ENCODE measurements around the gene GALE.
"Not testable (repeated sequence)": the region's sequence is repeated elsewhere in the genome, so short reads cannot be mapped to it uniquely, and the experiment has no call there.

The GALE gene

DNA sequence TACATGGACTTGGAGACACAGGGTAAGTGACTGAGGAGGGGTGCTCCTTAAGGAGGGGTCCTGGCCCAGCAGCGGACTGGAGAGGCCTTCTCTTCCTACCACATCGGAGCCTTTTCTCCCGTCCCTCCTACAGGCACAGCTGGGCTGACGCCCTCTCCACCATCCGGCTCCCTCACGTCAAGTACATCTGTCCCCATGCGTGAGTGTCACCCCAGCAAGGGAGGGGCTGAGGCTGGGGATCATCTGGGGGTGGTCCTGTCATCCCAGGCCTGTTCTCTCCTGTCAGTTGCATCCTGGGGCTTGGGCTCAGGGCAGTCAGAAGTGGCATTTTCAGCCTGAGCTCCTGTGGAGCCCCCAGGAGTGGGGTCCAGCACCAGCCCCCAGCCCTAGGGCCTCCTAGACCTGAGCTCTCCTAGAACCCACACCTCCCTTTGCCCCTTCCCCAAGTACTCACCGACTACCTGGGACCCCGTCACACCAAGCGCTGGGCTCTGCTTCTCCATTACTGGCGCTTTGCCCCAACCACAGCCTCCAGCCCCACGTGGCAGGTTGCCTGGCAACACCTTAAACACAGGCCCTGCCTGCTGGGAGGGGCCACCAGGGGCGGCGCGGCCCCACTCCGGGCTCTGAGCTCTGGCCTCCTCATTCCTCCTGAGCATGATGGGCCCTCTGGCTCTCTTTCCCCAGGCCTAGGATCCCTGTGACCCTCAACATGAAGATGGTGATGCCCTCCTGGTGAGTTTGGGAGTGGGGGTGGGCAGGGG lies 7.4 kb downstream of the GALE start:
- DNase-seq (ENCODE audit: low read depth in 1 of 2, low spot score in 1 of 2) = no peak

DNA sequence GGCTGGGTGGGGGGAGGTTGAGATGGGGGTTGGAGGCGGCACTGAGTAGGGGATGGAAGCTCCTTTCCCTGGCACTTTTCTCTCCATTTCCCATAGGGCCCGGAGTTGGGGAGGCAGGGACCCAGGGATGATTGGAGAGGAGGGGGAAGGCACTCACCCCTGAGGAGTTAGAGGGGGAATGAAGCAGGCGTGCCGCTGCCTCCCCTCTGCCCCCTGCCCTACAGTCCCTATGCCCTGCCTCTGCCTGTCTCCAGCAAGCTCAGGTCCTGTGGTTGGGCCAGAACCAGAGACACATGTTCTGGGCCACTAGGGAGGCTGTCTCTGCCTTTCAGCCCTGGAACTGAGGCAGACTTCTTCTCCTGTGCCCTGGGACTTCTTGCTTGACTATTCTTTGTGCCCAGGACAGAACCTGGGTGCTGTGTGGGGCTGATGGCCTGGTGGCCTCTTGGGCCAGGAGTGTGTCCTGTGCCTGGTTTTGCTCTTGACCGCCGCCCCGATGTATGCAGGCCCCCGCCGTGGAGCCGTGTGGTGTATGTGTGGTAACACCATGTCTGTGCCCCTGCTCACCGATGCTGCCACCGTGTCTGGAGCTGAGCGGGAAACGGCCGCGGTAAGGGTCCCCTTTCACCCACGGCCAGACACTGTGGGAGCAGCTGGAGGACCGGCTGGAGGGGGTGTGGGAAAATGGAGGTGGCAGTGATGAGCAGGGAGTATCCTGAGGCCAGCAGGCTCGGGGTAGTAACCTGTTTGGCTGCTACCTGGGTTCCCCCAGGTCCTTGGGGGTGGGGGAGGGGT lies 8.2 kb downstream of the GALE start:
- DNase-seq (ENCODE audit: low read depth in 1 of 2, low spot score in 1 of 2) = no peak

DNA sequence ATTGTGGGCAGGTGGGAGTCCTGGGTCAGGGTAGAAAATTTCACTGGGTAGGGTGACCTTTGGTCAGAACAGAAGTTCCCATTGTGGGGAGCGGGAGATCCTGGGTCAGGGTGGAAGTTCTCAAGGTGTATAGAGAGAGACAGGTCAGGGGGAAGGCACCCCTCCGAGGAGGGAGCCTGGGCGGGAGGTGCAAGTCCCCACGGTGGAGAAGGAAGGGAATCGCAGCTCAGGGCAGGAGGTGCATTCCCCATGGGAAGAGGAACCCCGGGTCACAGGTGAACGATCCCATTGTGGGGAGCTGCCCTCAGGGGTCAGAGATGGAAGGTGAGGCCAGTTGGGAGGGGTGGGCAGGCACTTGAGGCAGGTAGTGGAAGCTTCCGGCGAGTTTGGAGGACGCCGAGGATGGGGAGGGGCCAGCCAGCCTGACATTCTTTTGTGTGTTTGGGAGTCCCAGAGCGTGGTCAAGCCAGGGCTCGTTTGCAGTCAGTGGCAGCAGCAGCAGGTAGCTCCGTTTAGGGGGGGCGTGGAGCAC lies 9.0 kb downstream of the GALE start:
- no peak for DNase-seq (ENCODE audit: low read depth in 1 of 2, low spot score in 1 of 2)

- DNase-seq (ENCODE audit: low read depth in 1 of 2, low spot score in 1 of 2) = peak; percentile 72 to 78
Observed at GRCh38 chr1:23790696-23791515, 9.6 kb downstream of the GALE start, which contains the start of gene LYPLA2. Gene LYPLA2, plus strand, starts transcription at chr1:23791145. Its CDS starts 1,538 bp downstream, at chr1:23792683.

GRCh38 chr1:23788695-23789094 lies 11.9 kb downstream of the GALE start:
- no peak for DNase-seq (ENCODE audit: low read depth in 1 of 2, low spot score in 1 of 2)

DNA sequence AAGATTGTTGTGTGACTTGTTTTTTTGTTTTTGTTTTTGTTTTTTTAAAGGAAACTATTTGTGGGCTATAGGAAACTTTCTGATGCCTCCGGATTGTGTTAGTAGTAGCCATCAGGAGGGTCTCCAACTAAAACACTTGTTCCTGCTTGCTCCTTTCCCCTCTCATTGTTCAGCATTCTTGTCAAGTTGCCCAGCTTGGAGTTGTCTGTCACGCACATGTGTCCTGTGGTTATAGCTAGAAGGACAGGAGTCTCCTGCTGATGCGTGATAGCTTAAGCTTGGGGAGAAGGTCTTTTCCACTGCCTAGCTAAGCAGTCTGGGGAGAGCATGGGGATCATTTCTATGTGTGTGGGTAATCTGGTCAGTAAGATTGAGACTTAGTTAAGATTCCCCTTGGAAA lies 12.9 kb downstream of the GALE start:
- DNase-seq (ENCODE audit: low read depth in 1 of 2, low spot score in 1 of 2) = no peak

- DNase-seq (ENCODE audit: low read depth in 1 of 2, low spot score in 1 of 2) = no peak
Observed at GRCh38 chr1:23784846-23785245, 15.7 kb downstream of the GALE start.

DNA sequence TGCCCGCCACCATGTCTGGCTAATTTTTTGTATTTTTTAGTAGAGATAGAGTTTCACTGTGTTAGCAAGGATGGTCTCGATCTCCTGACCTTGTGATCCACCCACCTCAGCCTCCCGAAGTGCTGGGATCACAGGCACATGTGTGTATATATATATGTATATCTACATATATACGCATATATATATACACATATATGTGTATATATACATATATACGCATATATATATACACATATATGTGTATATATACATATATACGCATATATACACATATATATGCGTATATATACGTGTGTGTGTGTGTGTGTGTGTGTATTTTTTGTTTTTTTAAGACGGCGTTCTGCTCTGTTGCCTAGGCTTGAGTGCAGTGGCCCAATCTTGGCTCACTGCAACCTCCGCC lies 17.4 kb downstream of the GALE start:
- not testable (repeated sequence) for DNase-seq (ENCODE audit: low read depth in 1 of 2, low spot score in 1 of 2)

DNA sequence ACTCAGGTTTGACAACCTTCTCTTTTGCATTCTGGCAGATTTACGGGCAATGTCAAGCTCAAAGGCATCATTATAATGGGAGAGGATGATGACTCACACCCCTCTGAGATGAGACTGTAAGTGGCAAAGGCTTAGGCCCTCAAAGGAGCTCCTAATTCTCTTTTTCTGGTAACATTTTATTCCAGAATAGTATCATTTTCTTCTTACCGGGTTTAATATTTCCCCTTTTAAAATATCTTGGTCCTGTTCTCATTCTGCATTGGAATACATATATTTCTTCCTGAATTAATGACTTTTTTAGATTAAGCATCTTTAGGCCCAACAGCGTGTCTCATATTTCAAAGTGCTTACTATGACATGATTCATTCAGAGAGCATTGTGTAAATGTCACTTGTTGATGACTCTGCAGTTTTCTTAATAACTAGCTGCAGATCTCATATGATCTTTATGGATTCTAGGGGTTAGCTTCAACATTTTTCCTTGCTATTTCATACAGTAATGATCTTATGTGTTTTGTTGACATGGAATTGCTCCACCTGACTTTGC lies 20.7 kb downstream of the GALE start:
- DNase-seq (ENCODE audit: low read depth in 1 of 2, low spot score in 1 of 2) = no peak

DNA sequence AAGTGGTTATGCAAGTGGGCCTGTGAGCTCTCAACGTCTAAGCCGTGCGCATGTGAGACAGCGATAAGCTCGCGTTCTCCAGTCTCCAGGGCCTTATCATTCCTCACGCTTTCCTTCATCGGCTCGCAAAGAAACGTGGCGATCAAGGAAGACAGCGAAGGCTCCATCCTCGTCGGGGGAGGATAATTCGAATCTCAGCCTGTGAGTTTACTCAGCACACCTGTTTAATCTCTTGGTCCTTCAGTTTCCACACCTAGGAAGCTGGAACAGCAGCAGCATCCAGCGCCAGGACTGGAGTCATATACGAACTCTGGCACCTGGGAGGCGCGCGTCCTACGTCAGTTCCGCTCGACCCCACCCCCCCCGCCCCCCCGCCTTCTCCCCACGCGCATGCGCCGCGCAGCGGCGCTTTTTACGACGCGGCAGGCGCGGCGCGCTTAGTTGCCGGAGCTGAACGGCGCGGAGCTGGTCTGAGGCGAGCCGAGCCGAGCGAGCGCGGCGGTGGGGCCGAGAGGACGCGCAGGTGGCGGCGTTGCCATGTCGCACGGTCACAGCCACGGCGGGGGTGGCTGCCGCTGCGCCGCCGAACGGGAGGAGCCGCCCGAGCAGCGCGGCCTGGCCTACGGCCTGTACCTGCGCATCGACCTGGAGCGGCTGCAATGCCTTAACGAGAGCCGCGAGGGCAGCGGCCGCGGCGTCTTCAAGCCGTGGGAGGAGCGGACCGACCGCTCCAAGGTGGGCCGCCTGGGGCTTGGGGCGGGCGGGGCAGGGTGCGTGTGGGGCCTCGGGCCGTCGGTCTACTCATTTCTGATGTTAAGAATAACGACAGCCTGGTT lies 22.4 kb downstream of the GALE start, which contains the start of gene PITHD1:
Gene PITHD1, plus strand, starts transcription at position 440 of the 836 bp plus-strand sequence. Its CDS starts 98 bp downstream, at position 538.
- peak; percentile 65 to 71 for DNase-seq (ENCODE audit: low read depth in 1 of 2, low spot score in 1 of 2)

GRCh38 chr1:23776217-23776616 lies 24.3 kb downstream of the GALE start:
- DNase-seq (ENCODE audit: low read depth in 1 of 2, low spot score in 1 of 2) = no peak

- no peak for DNase-seq (ENCODE audit: low read depth in 1 of 2, low spot score in 1 of 2)
Observed at GRCh38 chr1:23774174-23774880, 26.2 kb downstream of the GALE start.

DNA sequence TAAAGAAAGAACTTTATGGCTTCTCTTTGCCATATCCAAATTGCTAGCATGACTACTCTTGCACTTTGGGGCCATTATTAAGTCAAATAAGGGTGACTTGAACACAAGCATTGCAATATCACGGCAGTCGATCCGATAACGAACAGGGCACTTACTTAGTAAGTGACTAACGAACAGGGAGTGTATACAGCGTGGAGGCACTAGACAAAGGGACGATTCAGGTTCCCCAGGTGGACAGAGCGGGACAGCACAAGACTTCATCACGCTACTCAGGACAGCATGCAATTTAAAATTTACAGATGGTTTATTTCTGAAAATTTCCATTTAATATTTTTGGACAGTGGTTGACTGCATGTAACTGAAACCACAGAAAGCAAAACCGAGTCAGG lies 27.7 kb downstream of the GALE start:
- no peak for DNase-seq (ENCODE audit: low read depth in 1 of 2, low spot score in 1 of 2)

DNA sequence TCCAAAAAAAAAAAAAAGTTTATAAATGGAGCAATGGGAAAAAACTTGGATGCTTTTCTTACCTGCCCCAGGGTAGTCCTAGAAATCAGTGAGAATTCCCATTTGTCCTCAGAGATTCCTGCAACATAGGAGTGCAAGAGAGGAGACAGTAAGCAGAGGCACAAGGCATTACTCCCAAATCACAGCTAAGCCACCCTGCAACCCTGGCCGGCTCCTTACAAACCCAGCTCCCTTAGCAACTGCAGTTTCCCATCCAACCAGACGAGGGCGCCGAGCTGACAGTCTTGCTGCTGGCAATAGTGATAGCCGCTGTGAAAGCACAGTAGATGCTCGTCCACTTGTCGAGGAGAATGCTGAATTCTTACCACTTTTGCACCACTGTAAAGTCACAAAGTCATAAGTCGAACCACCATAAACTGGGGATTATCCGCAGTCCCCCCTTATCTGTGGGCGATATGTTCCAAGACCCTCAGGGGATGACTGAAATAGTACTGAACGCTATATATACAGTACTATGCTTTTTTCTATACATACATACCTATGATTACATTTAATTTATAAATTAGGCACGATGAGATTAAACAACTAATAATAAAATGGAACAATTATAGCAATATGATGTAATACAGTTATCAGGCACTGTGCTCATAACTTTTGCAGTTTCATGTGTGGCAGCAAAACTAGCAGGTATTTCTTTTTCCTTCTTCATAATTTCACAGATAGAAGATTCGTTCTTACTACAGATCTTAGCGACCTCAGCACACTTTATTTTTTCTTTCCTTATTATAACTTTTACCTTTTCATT lies 28.3 kb downstream of the GALE start:
- DNase-seq (ENCODE audit: low read depth in 1 of 2, low spot score in 1 of 2) = peak; percentile 70 to 78

DNA sequence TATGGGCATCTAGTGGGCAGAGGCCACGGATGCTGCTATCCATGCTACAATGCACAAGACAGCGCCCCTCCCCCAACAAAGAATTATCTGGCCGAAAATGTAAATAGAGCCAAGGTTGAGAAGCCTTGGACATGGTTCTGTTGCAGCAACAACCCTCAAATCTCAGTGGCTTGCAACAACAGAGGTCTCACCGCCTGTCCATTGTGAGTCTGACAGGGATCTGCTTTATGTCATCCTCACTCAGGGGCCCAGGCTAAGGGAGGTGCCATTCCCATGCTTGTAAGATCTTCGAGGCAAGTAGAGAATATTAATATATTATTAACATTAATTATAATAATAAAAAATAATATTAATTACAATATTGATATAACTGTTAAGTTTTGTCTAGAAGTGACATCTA lies 31.8 kb downstream of the GALE start:
- no peak for DNase-seq (ENCODE audit: low read depth in 1 of 2, low spot score in 1 of 2)

DNA sequence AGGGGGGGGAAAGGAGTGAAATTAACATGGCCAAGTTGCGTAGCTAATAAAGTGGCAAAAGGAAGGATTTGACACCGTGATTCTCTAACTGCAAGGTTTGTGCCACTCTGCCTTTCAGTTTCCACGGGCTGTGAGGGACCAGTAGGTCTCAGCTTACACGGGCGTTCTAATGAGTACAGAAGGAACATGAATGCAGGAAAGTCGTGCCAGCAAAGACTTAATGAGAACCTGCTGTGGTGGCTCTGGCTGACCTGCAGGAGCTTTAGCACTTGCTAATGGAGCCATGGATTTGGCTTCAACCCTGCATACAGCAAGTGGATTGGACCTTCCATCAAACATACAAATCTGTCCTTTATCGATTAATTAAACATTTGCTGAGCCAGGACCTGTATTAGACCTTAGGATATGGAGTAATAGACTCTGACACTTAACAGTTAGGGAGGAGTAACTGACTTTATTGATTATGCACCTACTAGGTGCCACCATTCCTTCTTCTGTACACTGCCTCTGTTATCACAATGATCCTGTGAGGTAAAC lies 37.4 kb downstream of the GALE start:
- DNase-seq (ENCODE audit: low read depth in 1 of 2, low spot score in 1 of 2) = no peak

DNA sequence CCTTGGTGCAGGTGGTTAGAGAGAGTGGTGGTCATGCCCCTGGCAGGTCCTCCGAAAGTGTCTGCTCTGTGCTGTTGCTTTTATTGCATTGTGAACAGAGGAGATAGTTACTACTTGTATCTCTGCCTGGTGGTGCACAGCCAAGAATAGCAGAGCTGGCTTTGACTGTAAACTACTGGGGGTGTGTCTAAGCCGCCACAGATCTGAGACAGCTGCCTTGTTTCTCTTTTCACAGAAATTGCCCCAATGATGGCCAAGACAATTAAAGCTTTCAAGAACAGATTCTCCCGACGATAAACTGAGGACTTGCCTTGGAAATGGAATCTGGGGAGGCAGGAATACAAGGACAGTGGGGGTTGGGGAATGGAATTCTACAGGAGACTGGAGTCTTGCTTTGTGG lies 41.3 kb downstream of the GALE start:
- DNase-seq (ENCODE audit: low read depth in 1 of 2, low spot score in 1 of 2) = no peak

GRCh38 chr1:23757812-23758211 lies 42.7 kb downstream of the GALE start:
- DNase-seq (ENCODE audit: low read depth in 1 of 2, low spot score in 1 of 2) = no peak
